SK-N-SH treated with all-trans-retinoic acid at 6 μM for 48 hours (cell line): ENCODE data around the gene CTNND2.

Experiments
- ATAC-seq: fragments of 200-7000 bp; cut with Tn5 transposase; 3 replicates; pipeline ENCODE4 v1.9.1; 2020; ENCODE audit warnings: mild to moderate bottlenecking, moderate library complexity
- ARNTL ChIP-seq: fragments of 450-650 bp; formaldehyde crosslinking; IDR thresholded peaks from 2 replicates; pipeline ENCODE4 v1.5.0; 2020; ENCODE audit warnings: low read depth, mild to moderate bottlenecking, moderate library complexity, borderline replicate concordance
- BACH2 ChIP-seq: fragments of 250-450 bp; sonication (Bioruptor Pico); IDR thresholded peaks from 2 replicates; pipeline ENCODE4 v1.9.0; 2021; ENCODE audit warnings: mild to moderate bottlenecking, borderline replicate concordance
- CREB5 ChIP-seq: fragments of 250-450 bp; sonication (Bioruptor Pico); IDR thresholded peaks from 2 replicates; pipeline ENCODE4 v1.5.1; 2020; ENCODE audit warnings: low read depth, mild to moderate bottlenecking, moderate library complexity
- CSDC2 ChIP-seq: fragments of 250-450 bp; sonication (Bioruptor Pico); IDR thresholded peaks from 2 replicates; pipeline ENCODE4 v1.5.0; 2020; ENCODE audit warnings: mild to moderate bottlenecking, moderate library complexity
- ESRRG ChIP-seq: fragments of 250-450 bp; sonication (Bioruptor Pico); IDR thresholded peaks from 2 replicates; pipeline ENCODE4 v1.6.1; 2021; ENCODE audit warnings: mild to moderate bottlenecking
- GLIS3 ChIP-seq: fragments of 250-450 bp; sonication (Bioruptor Pico); IDR thresholded peaks from 2 replicates; pipeline ENCODE4 v1.5.0; 2020; ENCODE audit warnings: mild to moderate bottlenecking, moderate library complexity
- ISL1 ChIP-seq: fragments of 250-450 bp; sonication (Bioruptor Pico); IDR thresholded peaks from 2 replicates; pipeline ENCODE4 v2.1.2; 2022; ENCODE audit warnings: mild to moderate bottlenecking, moderate library complexity
- TCF4 ChIP-seq: fragments of 250-450 bp; sonication (Bioruptor Pico); IDR thresholded peaks from 2 replicates; pipeline ENCODE4 v1.8.0; 2021; ENCODE audit warnings: mild to moderate bottlenecking, moderate library complexity, borderline replicate concordance
- ZC3H10 ChIP-seq: fragments of 250-450 bp; sonication (Bioruptor Pico); IDR thresholded peaks from 2 replicates; pipeline ENCODE4 v1.5.1; 2021; ENCODE audit warnings: mild to moderate bottlenecking, moderate library complexity
- ZFP30 ChIP-seq: fragments of 450-650 bp; formaldehyde crosslinking; IDR thresholded peaks from 2 replicates; pipeline ENCODE4 v1.5.0; 2022; ENCODE audit warnings: mild to moderate bottlenecking, moderate library complexity
- ZNF70 ChIP-seq: fragments of 450-650 bp; formaldehyde crosslinking; IDR thresholded peaks from 2 replicates; pipeline ENCODE4 v1.5.0; 2020; ENCODE audit warnings: mild to moderate bottlenecking, moderate library complexity
- ZNF8 ChIP-seq: fragments of 450-650 bp; formaldehyde crosslinking; IDR thresholded peaks from 2 replicates; pipeline ENCODE4 v1.5.0; 2020; ENCODE audit warnings: mild to moderate bottlenecking, moderate library complexity

Gene CTNND2

GRCh38 chr5:10927608-10928007, 976.6 kb downstream of the CTNND2 start (continued):
- TF ChIP-seq CREB5 (CRISPR knock-in tag): no peak
- no peak for TF ChIP-seq BACH2 (CRISPR knock-in tag)
- no peak for TF ChIP-seq ESRRG (CRISPR knock-in tag)
- TF ChIP-seq ZNF70 (CRISPR knock-in tag): no peak
- no peak for TF ChIP-seq ZNF8
- TF ChIP-seq ZC3H10 (CRISPR knock-in tag): no peak
- no peak for TF ChIP-seq GLIS3 (CRISPR knock-in tag)
- TF ChIP-seq ZFP30 (CRISPR knock-in tag): no peak
- no peak for TF ChIP-seq ISL1 (CRISPR knock-in tag)

GRCh38 chr5:10923310-10923709, 980.9 kb downstream of the CTNND2 start:
- no peak for TF ChIP-seq BACH2 (CRISPR knock-in tag)
- TF ChIP-seq ARNTL (CRISPR knock-in tag): no peak
- no peak for TF ChIP-seq TCF4 (CRISPR knock-in tag)
- no peak for TF ChIP-seq CSDC2
- no peak for TF ChIP-seq ZNF70 (CRISPR knock-in tag)
- no peak for TF ChIP-seq ZC3H10 (CRISPR knock-in tag)
- ATAC-seq: no peak
